HPDE6-E6E7 (cell line): Measurements from ENCODE around the gene LSR.
"Not testable (repeated sequence)": the region's sequence is repeated elsewhere in the genome, so short reads cannot be mapped to it uniquely, and the experiment has no call there.

Experiments used
- DNase-seq: peaks from one replicate; pipeline ENCODE4 v3.0.0; 2011; ENCODE audit warnings: missing footprints; ENCODE audit errors: extremely low spot score

The LSR gene

DNA sequence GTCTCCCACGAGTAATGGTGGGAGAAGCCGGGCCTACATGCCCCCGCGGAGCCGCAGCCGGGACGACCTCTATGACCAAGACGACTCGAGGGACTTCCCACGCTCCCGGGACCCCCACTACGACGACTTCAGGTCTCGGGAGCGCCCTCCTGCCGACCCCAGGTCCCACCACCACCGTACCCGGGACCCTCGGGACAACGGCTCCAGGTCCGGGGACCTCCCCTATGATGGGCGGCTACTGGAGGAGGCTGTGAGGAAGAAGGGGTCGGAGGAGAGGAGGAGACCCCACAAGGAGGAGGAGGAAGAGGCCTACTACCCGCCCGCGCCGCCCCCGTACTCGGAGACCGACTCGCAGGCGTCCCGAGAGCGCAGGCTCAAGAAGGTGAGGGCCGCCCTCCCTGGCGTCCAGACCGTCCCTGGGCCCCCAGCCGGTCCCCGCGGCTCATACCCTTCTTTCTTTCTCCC, 18.6 kb downstream of the LSR start:
- DNase-seq, result no peak

DNA sequence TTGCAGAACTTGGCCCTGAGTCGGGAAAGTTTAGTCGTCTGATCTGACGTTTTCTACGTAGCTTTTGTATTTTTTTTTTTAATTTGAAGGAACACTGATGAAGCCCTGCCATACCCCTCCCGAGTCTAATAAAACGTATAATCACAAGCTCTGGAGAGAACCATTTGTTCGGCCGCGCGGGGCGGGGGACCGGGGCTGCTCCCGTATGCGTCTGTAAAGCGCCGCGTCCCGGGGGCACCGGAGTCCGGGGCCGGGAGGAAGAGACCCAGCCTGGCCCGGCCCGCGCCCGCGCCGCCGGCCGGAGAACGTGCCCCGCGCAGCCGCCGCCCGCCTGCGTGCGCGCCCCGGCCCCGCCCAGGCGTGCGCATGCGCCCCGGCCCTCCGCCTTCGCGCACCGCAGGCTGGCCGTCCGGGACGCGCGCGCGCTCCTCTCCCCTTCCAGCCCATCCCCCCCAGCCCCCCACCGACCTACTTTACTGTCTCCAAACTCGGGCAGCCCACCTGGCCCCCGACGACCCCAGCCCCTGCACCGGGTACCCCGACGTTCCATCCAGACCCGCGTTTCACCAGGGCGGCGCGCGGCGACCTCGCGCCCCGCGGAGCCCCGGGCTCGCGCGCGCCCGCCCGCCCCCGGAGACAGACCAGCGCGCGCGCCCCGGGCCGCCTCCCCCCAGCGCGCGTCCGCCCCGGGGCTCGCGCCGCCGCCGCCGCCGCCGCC, 19.2 kb downstream of the LSR start:
- DNase-seq, result peak; percentile 86

DNA sequence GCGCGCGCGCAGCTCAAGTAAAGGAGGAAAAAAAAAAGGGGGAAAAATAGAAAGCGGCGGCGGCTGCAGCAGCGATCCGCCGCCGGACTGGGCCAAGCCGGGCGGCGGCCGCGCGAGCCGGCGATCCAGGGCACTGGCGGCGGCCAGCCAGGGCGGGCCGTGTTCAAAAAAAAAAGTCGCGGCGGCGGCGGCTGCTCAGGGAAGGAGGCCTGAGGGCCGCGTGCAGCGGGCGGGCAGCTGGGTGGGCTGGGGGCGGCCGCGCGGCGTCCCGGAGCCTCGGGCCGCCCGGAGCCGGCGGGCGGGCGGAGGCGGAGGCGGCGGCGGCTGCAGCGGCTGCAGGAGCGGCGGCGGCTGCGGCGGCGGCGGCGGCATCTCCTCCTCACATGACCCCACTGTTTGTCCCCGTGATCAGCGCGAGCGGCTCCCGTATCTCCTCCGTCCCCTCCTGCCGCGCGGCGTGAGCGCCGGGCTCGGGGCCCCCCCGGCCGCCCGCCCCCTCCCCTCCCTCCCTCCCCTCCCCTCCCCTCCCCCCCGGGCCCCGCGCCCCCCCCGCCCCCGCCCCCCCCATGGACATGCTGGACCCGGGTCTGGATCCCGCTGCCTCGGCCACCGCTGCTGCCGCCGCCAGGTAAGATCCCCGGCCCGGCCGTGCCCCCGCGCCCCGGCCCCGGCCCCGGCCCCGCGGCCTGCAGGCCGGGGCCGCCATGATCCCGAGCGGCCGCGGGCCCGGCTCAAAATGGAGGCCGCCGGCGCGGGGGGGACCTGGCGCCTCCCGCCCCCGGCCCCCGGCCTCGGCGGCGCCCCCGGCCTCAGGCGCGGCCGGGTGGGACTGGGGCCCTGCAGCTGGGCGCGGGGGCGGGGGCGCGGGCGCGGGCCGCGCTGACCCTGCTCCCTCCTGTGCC, 20.0 kb downstream of the LSR start, which contains the start of gene USF2:
Gene USF2 (plus strand): TSS at position 427 of the 902 bp plus-strand sequence. CDS start 140 bp downstream, at position 567.
- DNase-seq, result peak; percentile 64

- DNase-seq, result peak; percentile 81
These were observed 20.8 kb downstream of the LSR start for GRCh38 chr19:35269438-35270117.

DNA sequence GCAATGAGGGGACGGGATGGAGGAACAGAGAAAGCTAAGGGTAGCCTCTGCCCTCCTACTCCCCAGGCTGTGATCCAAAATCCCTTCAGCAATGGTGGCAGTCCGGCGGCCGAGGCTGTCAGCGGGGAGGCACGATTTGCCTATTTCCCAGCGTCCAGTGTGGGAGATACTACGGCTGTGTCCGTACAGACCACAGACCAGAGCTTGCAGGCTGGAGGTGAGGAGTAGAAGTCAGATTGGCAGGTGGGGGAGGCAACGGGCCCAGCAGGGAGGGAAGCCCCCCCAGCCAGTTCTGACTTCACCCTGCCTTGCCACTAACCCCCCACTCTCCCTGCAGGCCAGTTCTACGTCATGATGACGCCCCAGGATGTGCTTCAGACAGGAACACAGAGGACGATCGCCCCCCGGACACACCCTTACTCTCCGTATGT, 21.6 kb downstream of the LSR start:
- no peak for DNase-seq

DNA sequence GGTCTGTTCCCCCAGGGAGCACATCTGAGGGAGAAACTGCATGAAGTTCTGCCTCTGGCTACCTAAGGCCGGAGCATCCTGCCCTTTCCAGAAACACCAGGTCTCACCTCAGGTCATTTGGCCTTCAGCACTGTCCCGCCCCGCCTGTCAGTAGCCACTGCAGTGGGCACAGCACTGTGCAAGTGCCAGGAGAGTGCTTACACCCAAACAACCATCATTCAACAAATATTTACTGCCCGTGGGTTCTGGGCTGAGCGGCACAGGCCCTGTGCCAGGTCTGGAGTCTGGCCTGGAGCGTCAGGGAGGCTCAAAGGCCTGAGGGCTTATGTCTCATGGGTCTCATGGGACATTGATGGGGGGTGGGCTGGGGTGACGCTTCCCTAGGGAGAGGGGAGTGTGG, 22.7 kb downstream of the LSR start:
- DNase-seq, result no peak

DNA sequence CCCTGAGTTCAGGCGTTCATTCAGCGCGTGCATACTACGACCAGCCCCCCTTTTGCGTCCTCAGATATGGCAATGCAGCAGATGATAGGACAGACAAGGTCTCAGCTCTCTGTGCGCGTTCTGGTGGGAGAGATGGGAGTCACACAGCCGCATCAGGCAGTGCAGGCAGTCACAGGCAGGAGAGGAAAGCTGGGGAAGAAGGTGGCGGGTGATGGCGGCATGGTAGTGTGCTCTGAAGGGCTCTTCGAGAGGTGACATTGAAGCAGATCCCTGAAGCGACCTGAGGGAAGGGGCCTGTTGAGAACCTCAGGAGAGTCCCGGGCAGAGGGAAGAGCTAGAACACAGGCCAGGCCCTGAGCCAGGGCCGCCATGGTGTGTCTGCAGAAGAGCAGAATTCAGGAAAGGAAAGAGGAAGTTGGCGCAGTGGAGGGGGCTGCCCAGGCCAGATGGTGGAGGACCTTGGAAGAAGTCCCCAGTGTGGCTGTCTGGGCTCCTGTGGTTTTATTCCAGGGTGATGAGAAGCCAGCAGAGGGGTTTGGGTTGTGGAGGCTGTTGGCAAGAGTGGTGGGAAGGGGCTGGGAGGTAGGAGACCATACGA, 23.4 kb downstream of the LSR start:
- no peak for DNase-seq

- no peak for DNase-seq
These were observed 24.3 kb downstream of the LSR start for GRCh38 chr19:35272954-35273649.

GRCh38 chr19:35273686-35274259, 25.0 kb downstream of the LSR start:
- no peak for DNase-seq

DNA sequence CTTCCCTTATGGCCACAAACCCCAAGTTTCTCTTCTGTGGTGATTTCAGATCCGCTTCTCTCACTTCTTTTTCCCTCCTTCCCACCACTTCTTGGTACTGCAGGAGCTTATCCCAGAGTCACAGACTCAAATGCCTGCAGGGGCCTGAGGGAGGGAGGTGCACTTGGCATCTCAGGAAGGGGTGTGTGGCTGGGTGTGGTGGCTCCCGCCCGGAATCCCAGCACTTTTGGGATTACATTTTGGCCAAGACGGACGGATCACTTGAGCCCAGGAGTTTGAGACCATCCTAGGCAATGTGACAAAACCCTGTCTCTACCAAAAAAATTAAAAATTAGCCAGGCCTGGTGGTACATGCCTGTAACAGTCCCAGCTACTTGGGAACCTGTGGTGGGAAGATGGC, 25.5 kb downstream of the LSR start:
- no peak for DNase-seq

DNA sequence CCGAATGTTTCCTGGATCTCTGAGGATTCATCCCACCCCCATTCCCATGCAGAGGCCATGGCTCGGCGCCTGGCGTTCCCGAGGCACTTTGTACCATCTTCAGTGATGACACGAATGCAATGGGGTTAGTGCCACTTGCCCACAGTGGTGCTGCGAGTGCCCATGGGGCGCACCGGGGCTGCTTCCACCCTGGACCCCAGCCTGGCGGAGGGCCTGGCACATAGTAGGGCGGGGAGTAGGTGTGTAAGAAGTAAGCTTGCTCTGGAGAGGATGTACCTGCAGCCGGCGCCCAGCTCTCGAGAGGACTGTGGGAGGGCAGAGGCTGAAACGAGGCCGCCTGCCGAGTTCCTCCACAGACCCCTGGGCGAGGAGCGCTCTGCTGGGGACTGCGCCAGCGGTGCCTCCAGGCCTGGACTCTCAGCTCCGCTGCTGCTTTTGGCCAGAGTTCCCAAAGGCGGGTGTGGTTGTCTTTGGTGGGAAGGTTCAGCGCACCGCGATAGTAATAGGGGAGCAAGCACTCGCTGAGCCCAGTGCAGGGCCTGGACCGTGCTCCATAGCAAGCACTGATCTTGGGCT, 28.0 kb downstream of the LSR start:
- no peak for DNase-seq

DNA sequence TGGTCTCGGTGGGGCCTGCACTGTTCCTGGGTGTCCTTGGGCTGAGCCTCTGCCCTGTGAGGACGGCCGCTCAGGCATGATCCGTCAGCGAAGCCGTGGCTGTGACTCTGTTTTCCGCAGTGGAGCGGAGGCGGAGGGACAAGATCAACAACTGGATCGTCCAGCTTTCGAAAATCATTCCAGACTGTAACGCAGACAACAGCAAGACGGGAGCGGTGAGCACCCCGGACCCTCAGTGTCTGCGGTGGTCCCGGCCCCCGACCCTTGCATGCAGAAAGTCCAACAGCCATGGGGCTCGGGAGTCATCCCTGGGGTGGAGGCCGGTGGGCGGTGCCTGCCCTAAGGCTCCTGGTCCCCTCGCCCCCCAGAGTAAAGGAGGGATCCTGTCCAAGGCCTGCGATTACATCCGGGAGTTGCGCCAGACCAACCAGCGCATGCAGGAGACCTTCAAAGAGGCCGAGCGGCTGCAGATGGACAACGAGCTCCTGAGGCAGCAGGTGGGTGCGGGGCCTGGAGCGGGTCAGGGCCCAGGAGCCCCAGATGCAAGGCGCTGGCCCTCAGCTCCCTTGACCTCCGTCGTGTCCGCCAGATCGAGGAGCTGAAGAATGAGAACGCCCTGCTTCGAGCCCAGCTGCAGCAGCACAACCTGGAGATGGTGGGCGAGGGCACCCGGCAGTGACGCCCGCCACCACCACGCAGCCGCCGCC, 29.9 kb downstream of the LSR start:
- no peak for DNase-seq

GRCh38 chr19:35279374-35279773, 30.6 kb downstream of the LSR start:
- no peak for DNase-seq

DNA sequence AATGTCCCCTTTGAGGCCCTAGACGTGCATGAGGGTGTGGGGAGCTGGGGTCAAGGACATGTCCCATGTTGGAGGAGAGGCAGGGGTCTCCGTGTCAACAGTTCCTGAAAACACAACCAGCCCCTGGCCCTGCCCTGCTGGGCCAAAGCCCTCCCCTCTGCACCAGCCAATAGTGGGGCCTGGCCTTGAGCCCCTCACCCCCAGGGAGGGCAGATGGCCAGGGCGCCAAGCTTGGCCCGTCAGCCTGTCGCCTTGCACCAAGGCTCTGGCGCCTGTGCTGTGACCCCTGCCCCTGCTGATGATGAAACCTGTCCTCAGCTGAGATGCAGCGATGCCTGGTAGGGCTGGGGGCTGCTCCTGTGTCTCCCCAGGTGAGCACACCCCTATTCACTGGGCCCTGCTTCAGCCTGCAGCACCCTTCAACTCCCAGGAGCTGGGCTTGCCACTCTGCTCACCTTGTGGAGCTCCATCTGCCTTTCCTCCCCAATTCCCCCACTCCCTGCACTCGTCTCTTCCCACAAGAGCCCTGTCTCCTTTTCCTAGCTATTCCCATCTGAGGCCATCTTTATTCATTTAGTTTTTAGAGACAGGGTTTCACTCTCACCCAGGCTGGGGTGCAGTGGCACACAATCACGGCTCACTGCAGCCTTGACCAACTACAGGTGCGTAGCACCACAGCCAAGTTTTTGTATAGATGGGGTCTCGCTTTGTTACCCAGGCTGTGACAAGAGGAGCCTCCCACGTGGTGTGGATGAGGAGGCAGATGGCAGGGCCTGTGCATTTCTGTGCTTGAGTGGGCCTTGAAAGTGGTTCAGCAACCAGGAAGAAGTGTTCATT, 31.4 kb downstream of the LSR start:
- DNase-seq, result no peak

DNA sequence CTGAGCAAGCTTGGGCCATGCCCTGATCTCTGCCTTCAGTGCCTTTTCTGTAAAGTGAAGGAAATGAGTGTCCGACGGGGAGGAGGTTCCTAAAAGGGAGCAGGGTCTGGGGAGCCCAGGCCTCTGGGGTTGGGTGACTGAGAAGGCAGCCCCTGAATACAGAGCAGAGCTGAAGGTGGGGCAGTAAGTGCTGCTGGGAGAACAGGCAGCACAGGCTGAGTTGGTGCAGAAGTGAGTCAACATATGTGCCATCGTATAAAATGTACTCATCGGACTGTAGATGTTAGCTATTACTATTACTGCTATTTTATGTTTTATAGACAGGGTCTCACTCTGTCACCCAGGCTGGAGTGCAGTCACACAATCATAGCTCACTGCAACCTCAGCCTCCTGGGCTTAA, 32.5 kb downstream of the LSR start:
- no peak for DNase-seq

GRCh38 chr19:35284153-35285094, 35.6 kb downstream of the LSR start:
- no peak for DNase-seq

GRCh38 chr19:35285095-35285449, 36.3 kb downstream of the LSR start:
- no peak for DNase-seq

DNA sequence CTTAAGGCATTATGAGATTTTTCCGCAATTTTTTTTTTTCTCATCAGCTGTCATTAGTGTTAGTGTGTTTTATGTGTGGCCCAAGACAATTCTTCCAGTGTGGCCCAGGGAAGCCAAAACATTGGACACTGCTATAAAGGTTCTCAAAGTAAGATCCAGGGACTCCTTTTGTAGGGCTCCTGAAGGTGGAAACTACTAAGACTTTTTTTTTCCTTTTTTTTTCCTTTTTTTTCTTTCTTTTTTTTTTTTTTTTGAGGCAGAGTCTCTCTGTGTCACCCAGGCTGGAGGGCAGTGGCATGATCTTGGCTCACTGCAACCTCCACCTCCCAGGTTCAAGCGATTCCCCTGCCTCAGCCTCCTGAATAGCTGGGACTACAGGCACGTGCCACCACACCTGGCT, 36.7 kb downstream of the LSR start:
- not testable (repeated sequence) for DNase-seq
